Astrocyte of the spinal cord (primary cell): Measurements from ENCODE around the gene PAGE3.

ENCODE experiments used
- DNase-seq: peaks from one replicate; pipeline ENCODE4 v3.0.0; 2011; ENCODE audit warnings: low read depth, low spot score
- H3K4me3 ChIP-seq: 2 replicates; pipeline ENCODE4 v1.5.1; 2011; ENCODE audit warnings: low read depth, mild to moderate bottlenecking, low read length, moderate library complexity
- CTCF ChIP-seq: IDR thresholded peaks from 2 replicates; pipeline ENCODE4 v1.5.1; 2012; ENCODE audit warnings: low read depth, mild to moderate bottlenecking, low read length, inconsistent platforms
- in situ Hi-C: cut with HindIII; loops from 2 replicates; pipeline ENCODE4 v1.10.0; 2017; ENCODE audit warnings: low sequenced_read_pairs

PAGE3 gene

DNA sequence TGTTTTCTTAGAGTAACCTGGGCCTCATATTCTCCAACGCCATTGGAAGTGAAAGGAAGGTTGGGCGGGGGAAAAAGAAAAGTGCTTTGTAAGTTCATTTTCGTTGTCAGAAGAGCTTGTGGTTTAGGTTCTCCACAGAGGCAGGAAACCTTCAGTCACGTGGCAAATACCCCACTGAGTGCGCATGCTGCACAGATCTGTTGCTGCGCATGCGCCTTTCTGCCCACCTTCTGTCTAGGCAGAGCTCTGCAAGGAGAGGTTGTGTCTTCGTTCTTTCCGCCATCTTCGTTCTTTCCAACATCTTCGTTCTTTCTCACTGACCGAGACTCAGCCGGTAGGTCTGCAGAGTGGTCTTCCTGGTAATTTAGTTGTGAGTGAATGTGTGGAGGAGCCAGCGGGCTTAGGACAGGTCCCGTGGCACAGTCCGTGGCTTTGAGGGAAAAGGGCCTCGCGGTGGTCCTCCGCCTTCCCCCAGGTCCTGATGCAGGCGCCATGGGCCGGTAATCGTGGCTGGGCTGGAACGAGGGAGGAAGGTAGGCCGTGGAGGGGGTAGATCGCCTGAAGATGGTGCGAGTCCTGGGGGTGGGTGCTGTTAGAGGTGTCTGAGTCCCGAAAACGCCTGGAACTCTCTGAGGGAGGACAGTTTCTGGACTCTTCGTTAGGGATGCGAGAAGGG, 44.5 kb downstream of the PAGE3 start, which contains the start of gene PAGE5:
TSS of gene PAGE5 (plus strand) at position 228 of the 676 bp plus-strand sequence. CDS start 1,037 bp downstream, outside the sequence.
- in situ Hi-C loops = no loop called here
- H3K4me3 ChIP-seq = no peak within 1 kb of the TSS
- no peak for DNase-seq
- TF ChIP-seq CTCF = no peak

- DNase-seq = no peak
- in situ Hi-C loops = no loop called here
- no peak overlapping the region for H3K4me3 ChIP-seq
- TF ChIP-seq CTCF = no peak
These were observed 51.3 kb downstream of the PAGE3 start for GRCh38 chrX:55213381-55213780.

DNA sequence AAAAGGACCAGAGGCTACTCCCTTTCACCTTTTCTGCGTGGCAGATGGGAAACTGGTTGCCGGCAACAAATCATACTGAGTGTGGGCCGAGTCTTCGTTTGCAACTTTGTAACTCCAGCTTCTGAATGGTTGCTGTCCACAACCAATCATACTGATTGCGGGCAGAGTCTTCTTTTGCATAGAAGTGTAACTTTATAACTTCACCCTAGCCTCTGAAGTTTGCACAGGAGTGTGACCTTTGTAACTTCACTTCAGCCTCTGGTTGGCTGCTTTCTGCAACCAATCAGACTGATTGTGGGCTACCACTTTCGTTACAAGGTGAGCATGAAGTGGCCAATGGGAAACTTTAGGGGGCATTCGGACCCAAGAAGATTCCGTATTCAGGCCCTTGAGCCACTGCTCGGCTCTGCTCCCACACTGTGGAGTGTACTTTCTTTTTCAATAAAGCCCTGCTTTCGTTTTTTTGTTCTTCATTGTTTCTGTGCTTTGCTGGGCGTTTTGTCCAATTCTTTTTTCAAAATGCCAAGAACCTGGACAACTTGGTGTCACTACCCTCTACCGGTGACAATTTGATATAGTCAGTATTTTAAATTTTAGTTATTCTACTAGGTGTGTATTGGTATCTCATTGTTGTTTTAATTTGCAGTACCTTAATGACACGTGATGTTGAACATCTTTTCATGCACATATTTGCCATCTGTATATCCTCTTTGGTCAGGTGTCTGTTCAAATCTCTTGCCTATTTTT, 53.6 kb downstream of the PAGE3 start:
- in situ Hi-C loops = no loop called here
- H3K4me3 ChIP-seq = no peak overlapping the region
- TF ChIP-seq CTCF = no peak
- DNase-seq = no peak
